Activated CD4-positive, alpha-beta memory T cell treated with anti-CD3 and anti-CD28 coated beads, Interleukin-2, amount 10 ng/mL, durations not matched to agents 7 days and 5 days (primary cell): ENCODE data around the gene ORMDL3. TPM values are rescaled to one million over a fixed set of nuclear protein-coding genes. Genes with fewer than 3 reads are reported as not detected.
"Not testable (repeated sequence)": the region's sequence is repeated elsewhere in the genome, so short reads cannot be mapped to it uniquely, and the experiment has no call there.

Experiments
- CTCF ChIA-PET: fragments of 350-600 bp; sonication (Branson Sonifier 250); formaldehyde crosslinking; loops from one replicate; lab custom pipeline; 2021; ENCODE audit warnings: antibody characterized with exemption, inconsistent platforms; lab: Charles Lee
- POLR2A ChIA-PET: fragments of 350-600 bp; sonication (Branson Sonifier 250); formaldehyde crosslinking; loops from one replicate; lab custom pipeline; 2021; ENCODE audit warnings: antibody characterized with exemption; lab: Charles Lee
- DNase-seq: peaks from one replicate; pipeline ENCODE4 v3.0.0-alpha.2; 2020
- H3K27ac Mint-ChIP-seq: one replicate; pipeline ENCODE4 v1.8.0; 2021; ENCODE audit warnings: mild to moderate bottlenecking, mixed read lengths
- H3K27me3 Mint-ChIP-seq: one replicate; pipeline ENCODE4 v1.8.0; 2021; ENCODE audit warnings: mixed read lengths
- H3K36me3 Mint-ChIP-seq: one replicate; pipeline ENCODE4 v1.8.0; 2021; ENCODE audit warnings: low read depth, mixed read lengths
- H3K4me1 Mint-ChIP-seq: one replicate; pipeline ENCODE4 v1.8.0; 2021; ENCODE audit warnings: mixed read lengths
- H3K4me3 Mint-ChIP-seq: one replicate; pipeline ENCODE4 v1.8.0; 2021; ENCODE audit warnings: mild to moderate bottlenecking, mixed read lengths
- H3K9me3 Mint-ChIP-seq: one replicate; pipeline ENCODE4 v1.8.0; 2021; ENCODE audit warnings: mixed read lengths
- total RNA-seq, 2 experiments: library from RNA; stranded (reverse); gene quantifications; one replicate each; pipeline ENCODE4 v1.2.3, GENCODE V29; 2021

The ORMDL3 gene
- total RNA-seq, 2 experiments from 2014 or later, result 104 to 111 TPM

- POLR2A ChIA-PET, result interaction anchor here (1.3 to 1.7 kb wide), 4 partner anchors 8 to 31 kb away, joined by 3 to 7 read pairs (median 4); no protein-coding TSS in a partner anchor
- H3K27ac Mint-ChIP-seq, result peak overlapping the region; percentile 23
- peaks cover 8% of the 10 kb centered on the region for H3K27me3 Mint-ChIP-seq
- no peak for DNase-seq
- no peaks in the 10 kb centered on the region for H3K9me3 Mint-ChIP-seq
- CTCF ChIA-PET, result interaction anchor here (0.8 to 2.0 kb wide), 4 partner anchors 8 to 181 kb away, joined by 3 to 9 read pairs (median 4); partner anchors contain the start of genes MIEN1 and PSMD3
- H3K36me3 Mint-ChIP-seq, result no peaks in the 10 kb centered on the region
- peaks cover 10% of the 10 kb centered on the region for H3K4me1 Mint-ChIP-seq
- H3K4me3 Mint-ChIP-seq, result no peak overlapping the region
Observed at GRCh38 chr17:39894681-39895376, 32.6 kb downstream of the ORMDL3 start.

- H3K27ac Mint-ChIP-seq, result no peak overlapping the region
- H3K4me3 Mint-ChIP-seq, result no peak overlapping the region
- no peaks in the 10 kb centered on the region for H3K4me1 Mint-ChIP-seq
- peaks cover 25% of the 10 kb centered on the region for H3K27me3 Mint-ChIP-seq
- POLR2A ChIA-PET, result no interaction called here
- CTCF ChIA-PET, result interaction anchor here (1.0 kb wide), 1 partner anchor 22 kb away, joined by 3 read pairs; no protein-coding TSS in a partner anchor
- no peaks in the 10 kb centered on the region for H3K9me3 Mint-ChIP-seq
- no peak for DNase-seq
- no peaks in the 10 kb centered on the region for H3K36me3 Mint-ChIP-seq
Observed at GRCh38 chr17:39889200-39889599, 38.2 kb downstream of the ORMDL3 start.

- POLR2A ChIA-PET, result no interaction called here
- DNase-seq, result no peak
- Mint-ChIP-seq H3K9me3 (no peaks in the 10 kb centered on the region), H3K27ac (no peak overlapping the region), H3K27me3 (peaks cover 20% of the 10 kb centered on the region), H3K4me1 (no peaks in the 10 kb centered on the region), H3K4me3 (no peak overlapping the region), H3K36me3 (no peaks in the 10 kb centered on the region)
- CTCF ChIA-PET, result no interaction called here
Observed at GRCh38 chr17:39887078-39887477, 40.3 kb downstream of the ORMDL3 start.

GRCh38 chr17:39886102-39886501, 41.3 kb downstream of the ORMDL3 start:
- H3K9me3 Mint-ChIP-seq, H3K27ac Mint-ChIP-seq, H3K36me3 Mint-ChIP-seq, H3K4me1 Mint-ChIP-seq, DNase-seq, H3K4me3 Mint-ChIP-seq, CTCF ChIA-PET: not testable (repeated sequence)
- POLR2A ChIA-PET, result interaction anchor here (0.6 kb wide), 1 partner anchor 8 kb away, joined by 3 read pairs; no protein-coding TSS in a partner anchor
- H3K27me3 Mint-ChIP-seq, result peaks cover 19% of the 10 kb centered on the region

GRCh38 chr17:39872751-39873150, 54.6 kb downstream of the ORMDL3 start:
- POLR2A ChIA-PET, result interaction anchor here (0.7 to 1.5 kb wide), 5 partner anchors 53 to 109 kb away, joined by 3 to 6 read pairs (median 3); partner anchors contain the start of gene PSMD3

GRCh38 chr17:39871801-39872200, 55.6 kb downstream of the ORMDL3 start:
- no peak for DNase-seq
- H3K36me3 Mint-ChIP-seq, result no peaks in the 10 kb centered on the region
- CTCF ChIA-PET, result interaction anchor here (1.5 to 2.6 kb wide), 4 partner anchors 8 to 141 kb away, joined by 3 to 30 read pairs (median 6); partner anchors contain the start of genes IKZF3, MIEN1 and PSMD3
- H3K27ac Mint-ChIP-seq, result no peak overlapping the region
- peaks cover 2% of the 10 kb centered on the region for H3K9me3 Mint-ChIP-seq
- H3K27me3 Mint-ChIP-seq, result peaks cover 2% of the 10 kb centered on the region
- peaks cover 22% of the 10 kb centered on the region for H3K4me1 Mint-ChIP-seq
- POLR2A ChIA-PET, result interaction anchor here (1.1 to 1.3 kb wide), 2 partner anchors 87 to 109 kb away, joined by 3 to 6 read pairs; partner anchors contain the start of gene PSMD3
- H3K4me3 Mint-ChIP-seq, result no peak overlapping the region

More at GRCh38 chr17:39872751-39873150, 54.6 kb downstream of the ORMDL3 start:
- no peak overlapping the region for H3K27ac Mint-ChIP-seq
- H3K27me3 Mint-ChIP-seq, result peaks cover 5% of the 10 kb centered on the region
- DNase-seq, result no peak
- H3K36me3 Mint-ChIP-seq, result no peaks in the 10 kb centered on the region
- CTCF ChIA-PET, result interaction anchor here (1.1 to 2.6 kb wide), 10 partner anchors 9 to 142 kb away, joined by 3 to 30 read pairs (median 4); partner anchors contain the start of genes IKZF3, MIEN1 and PSMD3
- H3K4me1 Mint-ChIP-seq, result peaks cover 13% of the 10 kb centered on the region
- H3K9me3 Mint-ChIP-seq, result peaks cover 2% of the 10 kb centered on the region
- H3K4me3 Mint-ChIP-seq, result no peak overlapping the region

Other genes starting within 250 kb of the ORMDL3 start
- gene PGAP3, start 239.5 kb downstream of the ORMDL3 start, total RNA-seq, result 10 to 100 TPM; 14.0 to 14.2 TPM
- 1 to 10 TPM; 5.1 to 6.0 TPM for gene ERBB2, start 227.5 kb downstream of the ORMDL3 start, total RNA-seq
- 10 to 100 TPM; 40.1 to 45.1 TPM for gene MIEN1, start 197.1 kb downstream of the ORMDL3 start, total RNA-seq
- under 1 TPM; 0.30 to 0.40 TPM for gene GRB7, start 189.7 kb downstream of the ORMDL3 start, total RNA-seq
- 10 to 100 TPM; 37.9 to 38.2 TPM for gene IKZF3, start 63.3 kb downstream of the ORMDL3 start, total RNA-seq
- not detected for gene ZPBP2, start 59.4 kb downstream of the ORMDL3 start, total RNA-seq
- 10 to 100 TPM; 41.2 to 41.4 TPM for gene GSDMB, start 9.0 kb downstream of the ORMDL3 start, total RNA-seq
- gene LRRC3C, start 131 bp upstream of the ORMDL3 start, total RNA-seq, result not detected
- gene GSDMA, start 35.4 kb upstream of the ORMDL3 start, total RNA-seq, result under 1 TPM; 0.33 to 0.78 TPM
- 10 to 100 TPM; 90.3 to 92.2 TPM for gene PSMD3, start 53.2 kb upstream of the ORMDL3 start, total RNA-seq
- gene CSF3, start 87.8 kb upstream of the ORMDL3 start, total RNA-seq, result not detected
- 10 to 100 TPM; 82.2 to 84.2 TPM for gene MED24, start 126.8 kb upstream of the ORMDL3 start, total RNA-seq
- 1 to 10 TPM; 8.4 TPM for gene THRA, start 135.4 kb upstream of the ORMDL3 start, total RNA-seq
- gene NR1D1, start 173.0 kb upstream of the ORMDL3 start, total RNA-seq, result 1 to 10 TPM; 5.2 to 5.9 TPM
- gene MSL1, start 194.4 kb upstream of the ORMDL3 start, total RNA-seq, result 100 to 1,000 TPM; 102 to 103 TPM
- gene CASC3, start 212.9 kb upstream of the ORMDL3 start, total RNA-seq, result 10 to 100 TPM; 84.5 to 89.1 TPM
- gene RAPGEFL1, start 249.9 kb upstream of the ORMDL3 start, total RNA-seq, result 1 to 10 TPM; 4.7 to 6.0 TPM